RCC 7860 (cell line): ENCODE measurements around the gene MRPS25.

Source experiments
- DNase-seq: peaks from one replicate; pipeline ENCODE4 v3.0.0-alpha.2; 2015; ENCODE audit warnings: low spot score
- FAIRE-seq: peaks from 2 replicates; lab custom pipeline; 2012; peaks lifted over from hg19 to GRCh38; lab: Jason Lieb, UNC

Gene MRPS25

GRCh38 chr3:15083252-15083651 is 18.1 kb upstream of the MRPS25 start:
- FAIRE-seq (no peak), DNase-seq (no peak)

- FAIRE-seq (no peak), DNase-seq (no peak)
Measured at GRCh38 chr3:15081960-15082664, 17.0 kb upstream of the MRPS25 start.

- FAIRE-seq (no peak), DNase-seq (no peak)
Measured at GRCh38 chr3:15079091-15079490, 14.0 kb upstream of the MRPS25 start.

- no peak for FAIRE-seq
- no peak for DNase-seq
Measured at GRCh38 chr3:15074500-15074899, 9.4 kb upstream of the MRPS25 start.

DNA sequence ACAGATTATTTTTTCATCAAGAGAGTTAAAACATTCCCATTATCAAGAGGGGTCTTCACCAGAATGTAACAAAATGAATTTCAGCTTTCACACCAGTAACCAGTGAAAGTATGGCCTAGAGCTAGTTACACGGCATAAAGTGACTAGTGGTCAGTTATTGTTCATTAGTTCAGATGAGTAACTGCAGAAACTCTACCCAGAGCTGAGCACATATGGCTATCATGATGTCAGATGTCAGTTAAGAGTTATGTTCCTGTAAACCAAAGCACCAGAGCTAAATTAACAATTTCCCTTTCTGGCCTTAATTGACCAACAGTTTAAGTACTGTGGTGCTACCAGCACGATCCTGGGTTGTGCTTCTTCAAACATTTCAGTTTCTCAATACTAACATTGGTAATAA is 6.6 kb upstream of the MRPS25 start:
- no peak for DNase-seq
- no peak for FAIRE-seq

DNA sequence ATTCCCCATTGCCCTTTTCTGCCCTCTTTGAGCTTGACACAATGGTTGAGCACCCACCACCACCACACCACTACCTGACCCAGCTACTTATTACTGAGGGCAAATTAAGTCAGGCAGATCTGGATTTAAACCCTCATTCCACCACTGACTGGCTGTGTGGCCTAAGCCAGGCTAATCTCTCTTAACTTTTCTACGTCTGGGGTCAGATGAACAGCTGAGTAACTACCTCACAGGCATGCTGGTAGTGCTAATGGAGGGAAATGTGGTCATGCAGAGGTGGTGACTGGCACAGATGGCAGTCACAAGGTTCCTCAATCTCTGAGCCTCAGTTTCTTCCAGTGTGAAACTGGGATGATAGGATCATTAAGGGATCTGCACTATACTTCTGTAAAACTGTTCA is 4.3 kb upstream of the MRPS25 start:
- DNase-seq: no peak

DNA sequence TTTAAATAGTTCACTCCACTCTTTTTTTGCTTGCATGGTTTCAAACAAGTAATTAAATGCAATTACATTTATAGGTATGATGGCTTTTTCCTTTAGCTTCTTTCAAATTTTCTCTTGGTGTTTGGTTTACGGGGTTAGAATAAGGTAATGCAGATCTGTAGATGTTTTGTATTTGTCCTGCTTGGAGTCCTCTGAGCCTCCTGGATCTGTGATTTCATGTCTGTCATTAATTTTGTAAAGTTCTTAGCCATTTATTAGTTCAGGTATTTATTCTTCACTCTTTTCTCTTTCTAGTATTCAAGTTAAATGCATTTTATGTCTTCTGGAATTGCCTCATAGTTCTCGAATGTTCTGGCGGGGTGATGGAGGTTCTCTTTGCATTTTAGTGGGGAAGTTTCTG is 1.4 kb upstream of the MRPS25 start:
- no peak for DNase-seq

More for the DNA sequence above, 4.3 kb upstream of the MRPS25 start:
- FAIRE-seq: no peak

GRCh38 chr3:15065550-15066007 is 464 bp upstream of the MRPS25 start:
- no peak for DNase-seq
- no peak for FAIRE-seq

More for the DNA sequence above, 1.4 kb upstream of the MRPS25 start:
- no peak for FAIRE-seq

DNA sequence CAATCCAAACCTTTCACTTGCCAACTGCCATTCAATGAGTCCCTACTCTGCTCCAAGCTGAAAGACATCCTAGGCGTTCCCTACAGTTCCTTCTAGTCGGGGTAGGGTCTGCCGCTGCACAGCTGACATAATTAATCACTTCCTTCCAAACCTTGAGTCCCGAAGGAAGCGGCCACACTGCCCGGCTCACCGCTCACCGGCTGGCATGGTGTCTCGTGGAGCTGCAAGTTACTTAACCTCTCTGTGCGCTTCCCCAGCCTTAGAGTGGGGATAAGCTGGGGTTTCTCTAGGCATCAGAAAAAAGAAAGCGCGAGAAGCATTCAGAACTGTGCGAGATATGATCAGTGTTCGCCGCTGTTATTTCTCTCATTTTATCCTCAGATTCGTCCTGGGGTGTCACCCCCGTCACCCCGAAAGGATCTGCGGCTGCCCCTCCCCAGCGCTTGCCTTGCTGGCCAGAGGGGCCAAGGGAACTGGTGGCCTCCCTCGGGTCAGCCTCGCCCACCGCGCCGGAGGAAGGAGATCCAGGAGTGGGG is 748 bp downstream of the MRPS25 start:
- DNase-seq (no peak), FAIRE-seq (no peak)

- DNase-seq: no peak
- FAIRE-seq: no peak
Measured at GRCh38 chr3:15063656-15064286, 1.3 kb downstream of the MRPS25 start.

- DNase-seq (no peak), FAIRE-seq (no peak)
Measured at GRCh38 chr3:15063238-15063637, 1.9 kb downstream of the MRPS25 start.

- no peak for DNase-seq
- no peak for FAIRE-seq
Measured at GRCh38 chr3:15060029-15060428, 5.1 kb downstream of the MRPS25 start.

DNA sequence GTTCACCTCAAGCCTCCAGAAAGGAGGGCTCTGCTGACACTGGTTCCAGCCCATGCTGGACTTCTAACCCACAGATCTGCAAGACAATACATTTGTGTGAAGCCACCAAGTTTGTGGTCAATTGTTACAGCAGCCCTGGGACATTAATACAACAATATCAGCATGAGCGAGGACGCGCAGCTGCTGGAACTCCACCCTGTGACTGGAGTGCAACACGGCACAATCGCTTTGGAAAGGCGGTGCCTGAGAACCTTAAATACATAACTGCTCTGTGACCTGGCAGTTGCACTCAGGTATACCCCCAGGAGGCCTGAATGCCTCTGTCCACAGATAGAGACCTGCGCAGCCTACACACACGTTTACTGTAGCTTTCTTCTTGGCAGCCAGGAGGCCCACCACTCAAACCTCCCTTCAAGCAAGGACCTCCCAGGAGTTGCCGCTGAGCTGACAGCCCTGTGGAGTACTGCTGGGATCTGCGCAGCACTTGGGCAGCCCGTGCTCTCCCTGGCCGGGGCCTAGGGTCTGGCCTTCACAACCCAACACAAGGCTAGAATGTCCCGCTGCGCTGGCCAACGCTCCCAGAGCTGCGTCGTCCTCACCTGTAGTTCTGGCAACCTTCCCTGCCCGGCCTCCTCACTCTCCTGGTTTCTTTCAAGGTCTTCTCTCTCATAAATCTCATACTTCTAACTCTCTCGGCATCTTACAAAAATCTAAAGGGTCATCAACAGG is 8.3 kb downstream of the MRPS25 start:
- no peak for DNase-seq
- FAIRE-seq: no peak

DNA sequence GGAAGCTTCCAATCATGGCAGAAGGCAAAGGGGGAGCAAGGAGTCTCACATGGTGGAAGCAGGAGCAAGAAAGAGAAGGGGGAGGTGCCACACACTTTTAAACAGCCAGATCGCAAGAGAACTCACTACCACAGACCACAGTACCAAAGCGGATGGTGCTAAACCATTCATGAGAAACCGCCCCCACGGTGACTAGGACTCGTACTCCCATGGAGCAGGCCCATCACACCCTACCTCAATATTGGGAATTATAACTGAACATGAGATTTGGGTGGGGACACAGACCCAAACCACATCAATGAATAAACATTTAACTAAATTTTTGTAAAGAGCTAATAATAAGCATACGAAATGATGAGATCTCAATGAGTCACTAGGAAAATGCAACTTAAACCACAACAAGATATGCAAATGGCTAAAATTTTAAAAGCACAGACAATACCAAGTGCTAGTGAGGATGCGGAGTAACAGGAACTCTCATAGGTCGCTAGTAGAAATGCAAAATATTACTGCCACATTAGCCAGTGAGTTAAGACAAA is 10.0 kb downstream of the MRPS25 start:
- DNase-seq (no peak), FAIRE-seq (no peak)

DNA sequence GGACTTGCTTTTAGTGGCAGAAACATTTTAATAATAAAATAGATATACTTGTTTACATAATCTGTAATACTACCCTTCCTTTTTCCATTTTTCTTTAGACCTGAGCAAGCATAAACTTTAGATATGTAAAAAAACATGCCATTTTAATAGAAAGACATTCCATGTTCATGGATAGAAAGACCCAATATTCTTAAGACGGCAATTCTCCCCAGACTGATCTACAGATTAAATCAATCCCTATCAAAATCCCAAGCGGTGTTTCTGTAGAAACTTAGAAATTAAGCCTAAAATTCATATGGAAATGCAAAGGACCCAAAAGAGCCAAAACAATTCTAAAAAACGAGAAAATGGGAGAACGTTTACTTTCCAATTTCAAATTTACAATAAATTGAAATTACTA is 11.6 kb downstream of the MRPS25 start:
- no peak for DNase-seq
- FAIRE-seq: no peak

GRCh38 chr3:15052335-15053242 is 12.5 kb downstream of the MRPS25 start:
- FAIRE-seq (no peak), DNase-seq (no peak)

- FAIRE-seq: no peak
Measured at GRCh38 chr3:15051531-15051930, 13.6 kb downstream of the MRPS25 start.

DNA sequence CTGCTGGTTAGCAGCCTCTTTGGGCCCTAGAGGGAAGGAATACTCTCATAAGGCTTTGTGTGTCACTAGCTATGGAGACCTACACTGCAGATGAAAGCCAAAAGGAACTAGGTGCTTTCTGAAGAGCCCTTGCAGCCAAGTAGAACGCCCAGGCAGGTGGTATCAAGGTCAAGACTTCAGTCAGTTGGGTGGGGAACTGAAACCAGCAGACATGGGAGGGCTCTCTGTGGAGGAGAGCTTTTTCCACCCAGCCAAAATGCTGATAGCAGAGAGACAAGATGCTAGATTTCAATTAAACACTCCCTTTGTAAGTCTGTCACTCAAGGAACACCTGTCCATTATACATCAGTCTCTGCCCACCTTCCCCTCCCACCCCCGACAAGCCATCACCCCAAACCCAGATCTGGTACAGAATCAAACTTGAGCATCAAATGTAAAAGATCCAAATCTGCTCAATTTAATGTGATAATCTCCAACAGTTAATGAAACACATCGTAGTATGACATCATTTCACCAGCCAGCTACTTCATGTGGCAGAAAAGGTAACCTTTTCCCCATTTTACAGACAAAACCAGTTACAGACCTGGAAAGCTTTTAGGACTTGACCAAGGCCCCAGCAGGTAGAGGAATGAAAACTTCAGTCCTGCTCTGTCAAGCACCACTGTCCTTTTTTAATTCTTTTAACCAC is 14.6 kb downstream of the MRPS25 start:
- DNase-seq: no peak
- FAIRE-seq: no peak

More at GRCh38 chr3:15051531-15051930, 13.6 kb downstream of the MRPS25 start:
- DNase-seq: peak; percentile 11

DNA sequence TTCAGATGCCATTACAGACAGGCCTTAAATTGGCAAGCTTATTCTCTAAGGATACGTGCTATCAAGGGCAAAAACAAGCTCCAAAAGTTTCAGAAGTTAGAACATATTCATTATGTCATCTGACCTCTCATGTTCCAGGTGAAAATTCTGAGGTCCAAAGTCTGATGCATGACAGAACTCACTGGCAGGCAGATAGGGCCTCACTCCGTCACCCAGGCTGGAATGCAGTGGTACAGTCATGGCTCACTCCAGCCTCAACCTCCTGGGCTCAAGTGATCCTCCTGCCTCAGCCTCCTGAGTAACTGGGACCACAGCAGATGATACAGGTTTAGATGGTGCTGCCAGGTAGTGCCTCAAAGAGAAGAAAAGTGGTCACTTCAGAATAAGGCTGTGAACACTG is 15.5 kb downstream of the MRPS25 start:
- FAIRE-seq (no peak), DNase-seq (no peak)

GRCh38 chr3:15045667-15046066 is 19.4 kb downstream of the MRPS25 start:
- FAIRE-seq (no peak), DNase-seq (no peak)
